PC-9 (cell line): Measurements from ENCODE around the gene NXF1. TPM values are rescaled to one million over a fixed set of nuclear protein-coding genes. Genes with fewer than 3 reads are reported as not detected.

Experiments
- BruUV-seq: library from RNA; stranded (reverse); fragments of 400-500 nt; replicated peaks from 2 replicates; lab custom pipeline; 2021; lab: Mats Ljungman, UMichigan
- CTCF ChIA-PET: fragments of 300-600 bp; sonication (Branson Sonifier 250); formaldehyde crosslinking; loops from one replicate; lab custom pipeline; 2022; ENCODE audit warnings: antibody characterized with exemption; lab: Charles Lee
- POLR2A ChIA-PET: fragments of 300-600 bp; sonication (Branson Sonifier 250); formaldehyde crosslinking; loops from one replicate; lab custom pipeline; 2022; ENCODE audit warnings: antibody characterized with exemption; ENCODE audit not compliant: unreplicated experiment; lab: Charles Lee
- DNase-seq, 2 experiments: peaks; one replicate each; pipeline versions ENCODE4 v3.0.0 to v3.0.0-alpha.2; 2015 to 2022; ENCODE audit warnings: mixed read lengths in 1 of 2
- H2AFZ ChIP-seq: fragments of 200-600 bp; sonication (generic); 2 replicates; pipeline ENCODE4 v1.8.1; 2017; ENCODE audit warnings: antibody characterized with exemption
- H3F3A ChIP-seq: fragments of 200-600 bp; sonication (generic); 2 replicates; pipeline ENCODE4 v1.8.1; 2017; ENCODE audit warnings: antibody characterized with exemption, mild to moderate bottlenecking, low read depth; ENCODE audit not compliant: insufficient read depth
- H3K27ac ChIP-seq: fragments of 200-600 bp; sonication (generic); 2 replicates; pipeline ENCODE4 v1.6.1; 2016; ENCODE audit warnings: mixed run types
- H3K27me3 ChIP-seq: fragments of 200-600 bp; sonication (generic); 2 replicates; pipeline ENCODE4 v1.6.1; 2016; ENCODE audit warnings: low read depth, mixed run types; ENCODE audit not compliant: insufficient read depth
- H3K36me3 ChIP-seq: fragments of 200-600 bp; sonication (generic); 2 replicates; pipeline ENCODE4 v1.6.1; 2016; ENCODE audit warnings: low read depth, mixed run types
- H3K4me1 ChIP-seq: fragments of 200-600 bp; sonication (generic); replicated peaks from 2 replicates; pipeline ENCODE4 v1.6.1; 2016; ENCODE audit warnings: mixed run types; ENCODE audit not compliant: insufficient read depth
- H3K4me2 ChIP-seq: fragments of 200-600 bp; sonication (generic); 2 replicates; pipeline ENCODE4 v1.6.1; 2017; ENCODE audit warnings: mixed run types
- H3K4me3 ChIP-seq: fragments of 200-600 bp; sonication (generic); 2 replicates; pipeline ENCODE4 v1.6.1; 2016; ENCODE audit warnings: mixed run types
- H3K79me2 ChIP-seq: fragments of 200-600 bp; sonication (generic); 2 replicates; pipeline ENCODE4 v1.6.1; 2017; ENCODE audit warnings: low read depth, mixed run types
- H3K9me2 ChIP-seq: fragments of 200-600 bp; sonication (generic); 2 replicates; pipeline ENCODE4 v1.8.1; 2017; ENCODE audit warnings: mild to moderate bottlenecking; ENCODE audit not compliant: insufficient read depth
- H3K9me3 ChIP-seq: fragments of 200-600 bp; sonication (generic); 2 replicates; pipeline ENCODE4 v1.8.1; 2016; ENCODE audit warnings: low read depth; ENCODE audit not compliant: insufficient read depth
- H4K20me1 ChIP-seq: fragments of 200-600 bp; sonication (generic); 2 replicates; pipeline ENCODE4 v1.8.1; 2017; ENCODE audit not compliant: insufficient read depth
- CTCF ChIP-seq: fragments of 200-600 bp; sonication (generic); conservative IDR thresholded peaks from 2 replicates; pipeline ENCODE4 v1.6.1; 2017; ENCODE audit warnings: mixed run types, antibody characterized with exemption, mild to moderate bottlenecking, moderate library complexity
- EZH2 ChIP-seq: fragments of 200-600 bp; sonication (generic); IDR thresholded peaks from 2 replicates; pipeline ENCODE4 v1.8.0; 2017; ENCODE audit warnings: antibody characterized with exemption, low read depth
- intact Hi-C: fragments of 100-400 bp; cut with micrococcal nuclease; formaldehyde crosslinking; loops from one replicate; pipeline ENCODE4 v1.10.0; 2022; ENCODE audit not compliant: unreplicated experiment
- total RNA-seq: library from RNA; stranded (reverse); gene quantifications from 2 replicates; pipeline ENCODE4 v1.2.3, GENCODE V29; 2021

Gene NXF1
- total RNA-seq, 1 experiment from 2014 or later, result 56.1 TPM

DNA sequence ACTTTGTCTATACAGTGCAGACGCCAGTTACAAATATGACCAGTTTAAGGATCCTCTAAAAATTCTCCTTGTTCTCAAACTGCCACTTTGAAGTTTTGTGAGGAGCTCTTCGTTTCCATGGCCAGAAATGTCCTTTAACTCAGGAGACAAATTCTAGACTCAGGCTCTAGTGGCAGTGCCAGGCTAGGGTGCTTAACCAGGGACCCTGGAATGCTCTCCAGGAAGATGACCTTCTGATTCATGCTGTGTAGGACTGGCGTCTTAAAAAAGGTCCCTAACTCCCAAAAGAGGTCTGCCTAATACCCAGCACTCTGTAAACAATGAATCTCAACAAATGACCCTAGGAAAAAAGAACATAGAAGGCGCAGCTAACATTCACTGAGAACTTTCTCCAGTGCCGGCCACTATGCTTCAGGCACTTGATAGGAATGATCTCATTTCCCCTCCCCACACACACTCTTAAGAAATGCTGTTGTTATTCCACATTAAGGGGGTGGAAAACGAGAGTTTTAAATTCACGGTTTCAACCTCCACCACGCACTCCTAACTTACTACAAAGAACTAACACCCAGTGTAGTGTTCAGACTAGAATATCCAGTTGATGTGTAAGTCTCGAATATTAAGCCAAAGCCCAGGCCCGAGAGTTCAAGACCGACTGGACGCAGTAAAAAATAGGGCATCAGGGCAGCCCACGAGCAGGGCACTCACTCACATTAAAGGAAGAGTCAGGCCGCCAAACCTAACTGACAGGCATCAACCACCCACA lies 747 bp downstream of the NXF1 start:
- peak overlapping the region; percentile 74 for H2AFZ ChIP-seq
- peaks cover 26% of the 10 kb centered on the region; the same call in 1 of the 2 replicates for H3F3A ChIP-seq
- ChIA-PET POLR2A (interaction anchor here (0.6 kb wide), 1 partner anchor 37 kb away, joined by 5 read pairs; no protein-coding TSS in a partner anchor), CTCF (no interaction called here)
- peaks cover 20% of the 10 kb centered on the region for H3K4me1 ChIP-seq
- no peak for TF ChIP-seq EZH2
- H3K9me3 ChIP-seq, result no peaks in the 10 kb centered on the region
- H3K4me3 ChIP-seq, result peak overlapping the region; percentile 94
- H3K27me3 ChIP-seq, result no peaks in the 10 kb centered on the region
- TSS peak; percentile 52 for BruUV-seq
- H3K27ac ChIP-seq, result peak overlapping the region; percentile 16
- H3K36me3 ChIP-seq, result peaks cover 33% of the 10 kb centered on the region
- peaks cover 32% of the 10 kb centered on the region for H3K79me2 ChIP-seq
- peak overlapping the region; percentile 91 for H3K4me2 ChIP-seq
- H4K20me1 ChIP-seq, result no peaks in the 10 kb centered on the region; the same call in 1 of the 2 replicates
- no peaks in the 10 kb centered on the region for H3K9me2 ChIP-seq
- intact Hi-C loops, result loop anchor here (1.0 to 2.0 kb wide), 2 partner anchors 18 to 28 kb away; partner anchors contain the start of genes STX5, TEX54 and TMEM179B
- peak in 1 of 2 experiments; percentile 46 for DNase-seq

DNA sequence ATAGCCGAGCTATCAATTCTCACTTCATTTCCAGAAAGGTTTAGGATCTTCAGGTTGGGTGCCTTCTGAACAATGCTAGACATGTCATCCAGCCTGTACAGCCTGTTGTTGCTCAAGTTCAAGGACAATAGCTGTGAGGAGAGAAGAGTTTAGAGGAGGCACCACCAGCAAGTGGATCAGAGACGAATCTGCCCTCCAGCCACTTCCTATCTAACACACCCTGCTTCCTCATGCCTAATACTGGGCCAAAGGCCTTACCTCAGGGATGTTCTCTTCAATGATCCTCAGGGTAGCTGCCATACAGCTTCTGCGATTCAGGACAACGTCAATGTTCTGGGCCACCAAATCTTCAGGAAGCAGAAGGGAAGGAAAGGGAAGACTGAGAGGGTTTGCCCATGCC lies 4.2 kb downstream of the NXF1 start:
- no TSS peak for BruUV-seq
- Histone ChIP-seq H3K4me2 (no peak overlapping the region), H4K20me1 (no peaks in the 10 kb centered on the region; the same call in 1 of the 2 replicates), H3K79me2 (peaks cover 32% of the 10 kb centered on the region), H3K4me1 (peaks cover 14% of the 10 kb centered on the region), H3K27me3 (no peaks in the 10 kb centered on the region), H3K27ac (no peak overlapping the region), H3F3A (peaks cover 6% of the 10 kb centered on the region; the same call in 1 of the 2 replicates), H3K9me3 (no peaks in the 10 kb centered on the region), H3K36me3 (peaks cover 45% of the 10 kb centered on the region), H3K9me2 (no peaks in the 10 kb centered on the region), H3K4me3 (no peak overlapping the region), H2AFZ (no peak overlapping the region)
- intact Hi-C loops, result no loop called here
- ChIA-PET CTCF (no interaction called here), POLR2A (no interaction called here)
- no peak for TF ChIP-seq EZH2
- no peak for TF ChIP-seq CTCF
- peak in 1 of 2 experiments; percentile 31 for DNase-seq

DNA sequence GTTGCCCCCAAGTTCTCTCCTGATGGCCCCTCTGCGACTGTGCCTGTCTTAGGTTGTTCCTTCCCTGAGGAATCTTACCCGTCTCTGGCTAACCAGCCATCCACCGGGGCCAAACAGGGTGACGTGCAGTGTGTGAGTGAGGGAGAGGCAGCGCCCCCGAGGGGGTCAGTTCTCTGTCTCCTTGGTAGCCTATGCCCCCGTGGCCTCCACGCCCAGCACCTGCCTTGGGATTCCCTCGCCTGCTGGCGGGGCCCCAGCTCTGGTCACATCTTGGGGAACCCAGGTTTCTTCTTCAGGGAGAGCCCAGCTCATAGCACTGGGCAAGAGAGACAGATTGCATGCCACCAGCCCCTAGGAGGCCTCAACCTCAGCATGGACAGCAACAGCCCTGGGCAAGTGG lies 5.8 kb downstream of the NXF1 start:
- Histone ChIP-seq H3K27me3 (no peaks in the 10 kb centered on the region), H2AFZ (no peak overlapping the region), H3K4me2 (no peak overlapping the region), H3K27ac (no peak overlapping the region), H3K9me2 (no peaks in the 10 kb centered on the region), H4K20me1 (no peaks in the 10 kb centered on the region), H3K4me1 (peaks cover 11% of the 10 kb centered on the region), H3K9me3 (no peaks in the 10 kb centered on the region), H3F3A (peaks cover 8% of the 10 kb centered on the region), H3K79me2 (peaks cover 27% of the 10 kb centered on the region), H3K36me3 (peaks cover 46% of the 10 kb centered on the region), H3K4me3 (no peak overlapping the region)
- TF ChIP-seq CTCF, result no peak
- TF ChIP-seq EZH2, result no peak
- DNase-seq, result no peak
- POLR2A ChIA-PET, result interaction anchor here (0.5 kb wide), 1 partner anchor 29 kb away, joined by 9 read pairs; no protein-coding TSS in a partner anchor
- CTCF ChIA-PET, result no interaction called here
- no TSS peak for BruUV-seq
- intact Hi-C loops, result no loop called here
